ENCODE results near the gene TMEM236.
A peak's percentile ranks its signal among the peaks of the same experiment; 100 is the strongest.

Gene TMEM236

DNA sequence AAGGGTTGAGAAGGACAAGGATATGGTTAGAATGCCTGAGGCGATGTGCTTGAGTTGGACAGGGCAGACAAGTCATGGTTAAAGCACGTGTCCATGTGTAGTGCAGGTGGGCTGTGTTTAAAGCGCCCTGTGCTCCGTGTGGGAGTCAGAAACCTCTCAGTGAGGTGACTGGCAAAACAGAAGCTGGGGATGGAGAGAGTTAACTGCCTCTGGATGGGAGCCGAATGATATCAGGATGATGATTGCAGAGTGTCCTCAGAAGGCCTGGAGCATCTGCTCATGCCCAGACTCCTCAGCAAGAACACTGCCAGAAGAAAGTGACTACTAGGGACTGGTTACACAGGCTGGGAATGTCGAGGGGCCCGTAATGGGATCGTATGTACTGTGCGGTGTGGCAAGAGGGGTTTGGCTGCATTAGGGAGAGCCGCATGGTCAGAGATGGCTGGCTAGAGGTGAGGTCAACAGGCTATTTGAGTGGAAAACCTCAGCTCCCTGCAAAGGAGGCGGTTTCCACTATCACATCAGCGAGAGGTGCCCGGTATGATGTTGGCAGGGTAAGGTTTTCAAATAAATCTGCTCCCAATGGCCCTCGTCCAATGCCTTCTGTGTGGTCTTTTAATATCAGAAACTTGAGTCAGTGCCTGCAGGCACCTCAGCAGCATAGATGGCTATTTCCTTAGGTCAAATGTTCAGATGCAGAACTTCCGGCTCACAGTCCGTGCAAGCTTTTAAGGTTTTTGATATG lies 31.1 kb downstream of the TMEM236 start:
- TF ChIP-seq JUND (IDR thresholded peaks at IDR 0.05; ENCODE audit: low read depth), result no peak
- in situ Hi-C loops (cut with HindIII; ENCODE audit: low pct_unique_long_range_greater_than_20kb, low sequenced_read_pairs), result no loop called here
- DNase-seq (ENCODE audit: low read depth in 1 of 2, low spot score in 1 of 2), result no peak

GRCh38 chr10:17783751-17784150 lies 31.8 kb downstream of the TMEM236 start:
- DNase-seq (ENCODE audit: low read depth in 1 of 2, low spot score in 1 of 2), result no peak
- in situ Hi-C loops (cut with HindIII; ENCODE audit: low pct_unique_long_range_greater_than_20kb, low sequenced_read_pairs), result no loop called here
- no peak for TF ChIP-seq JUND (IDR thresholded peaks at IDR 0.05; ENCODE audit: low read depth)

- in situ Hi-C loops (cut with HindIII; ENCODE audit: low pct_unique_long_range_greater_than_20kb, low sequenced_read_pairs), result no loop called here
- DNase-seq (ENCODE audit: low read depth in 1 of 2, low spot score in 1 of 2), result no peak
- no peak for TF ChIP-seq JUND (IDR thresholded peaks at IDR 0.05; ENCODE audit: low read depth)
These were observed 32.7 kb downstream of the TMEM236 start for GRCh38 chr10:17784688-17785087.

DNA sequence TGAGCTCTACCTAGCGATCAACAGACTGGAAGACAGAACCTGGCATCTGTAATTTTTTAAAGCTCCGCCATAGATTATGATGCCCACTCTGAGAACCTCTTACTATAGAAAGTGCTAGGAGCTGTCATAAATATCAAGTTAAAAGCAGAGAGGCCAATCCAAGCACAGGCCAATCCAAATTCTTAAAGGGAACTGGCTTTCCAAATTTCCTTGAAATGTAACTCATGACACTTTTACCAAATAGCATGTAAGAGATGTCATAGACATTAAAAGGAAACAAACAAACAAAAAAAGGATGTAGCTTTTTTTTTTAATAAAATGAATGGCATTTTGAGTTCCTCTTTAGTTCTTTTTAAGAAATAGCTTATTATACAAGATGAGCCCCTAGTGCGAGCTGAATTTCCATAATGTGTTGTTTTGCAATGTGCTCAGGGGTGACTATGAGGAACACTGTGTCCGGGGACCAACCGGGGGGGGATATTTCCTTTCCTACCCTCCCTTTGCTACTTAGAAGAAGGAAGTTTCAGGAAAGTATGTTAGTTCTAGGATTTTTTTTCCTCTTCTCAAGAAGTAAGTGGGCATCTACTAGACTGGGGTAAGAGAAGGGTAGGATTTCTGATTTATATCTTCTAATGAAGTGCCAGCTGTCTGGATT lies 33.4 kb downstream of the TMEM236 start:
- no peak for DNase-seq (ENCODE audit: low read depth in 1 of 2, low spot score in 1 of 2)
- in situ Hi-C loops (cut with HindIII; ENCODE audit: low pct_unique_long_range_greater_than_20kb, low sequenced_read_pairs), result no loop called here
- no peak for TF ChIP-seq JUND (IDR thresholded peaks at IDR 0.05; ENCODE audit: low read depth)

DNA sequence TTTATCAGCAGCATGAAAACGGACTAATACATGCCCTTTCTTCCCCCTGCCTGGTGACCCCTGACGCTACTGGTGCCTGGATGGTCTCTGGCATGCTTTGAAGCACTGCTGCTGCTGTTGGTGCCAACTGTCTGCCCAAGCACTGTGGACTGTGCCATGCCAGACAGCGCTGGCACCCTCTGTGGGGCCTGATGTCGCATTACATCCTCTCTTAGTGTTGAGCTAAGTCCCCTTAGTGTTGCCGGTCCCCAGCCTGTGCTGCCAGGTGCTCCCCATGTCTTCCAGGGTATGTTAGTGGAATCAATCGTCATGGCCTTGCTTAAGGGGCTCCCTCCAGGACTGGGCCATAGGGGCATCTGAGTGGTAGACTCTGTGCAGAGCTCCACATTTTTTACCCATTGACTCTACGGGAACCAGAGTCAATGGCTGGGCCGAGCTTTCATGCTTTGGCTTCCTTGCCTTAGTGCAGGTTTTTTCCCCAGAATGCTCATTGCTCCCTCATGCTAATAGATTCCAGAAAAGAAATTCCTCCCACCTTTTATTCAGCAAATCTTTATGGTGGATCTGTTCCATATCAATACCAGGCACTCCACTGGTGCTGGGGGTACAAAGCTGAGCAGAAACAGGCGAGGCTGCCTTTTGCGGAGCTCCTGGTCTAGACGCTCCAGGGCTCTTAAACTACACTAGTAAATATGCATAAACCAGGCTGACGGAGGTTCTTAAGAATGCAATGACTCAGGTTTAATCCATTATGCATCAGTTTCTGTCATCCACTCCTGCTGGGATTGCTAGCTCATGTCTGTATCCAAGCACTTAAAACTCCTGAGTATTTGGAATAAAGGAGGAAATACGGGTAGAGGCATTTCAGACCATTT lies 35.3 kb downstream of the TMEM236 start:
- DNase-seq (ENCODE audit: low read depth in 1 of 2, low spot score in 1 of 2), result peak; percentile 23 to 72
- in situ Hi-C loops (cut with HindIII; ENCODE audit: low pct_unique_long_range_greater_than_20kb, low sequenced_read_pairs), result no loop called here
- peak; percentile 48; the same call in 1 of the 2 replicates for TF ChIP-seq JUND (IDR thresholded peaks at IDR 0.05; ENCODE audit: low read depth)

- DNase-seq (ENCODE audit: low read depth in 1 of 2, low spot score in 1 of 2), result no peak
- in situ Hi-C loops (cut with HindIII; ENCODE audit: low pct_unique_long_range_greater_than_20kb, low sequenced_read_pairs), result no loop called here
- TF ChIP-seq JUND (IDR thresholded peaks at IDR 0.05; ENCODE audit: low read depth), result no peak
These were observed 36.6 kb downstream of the TMEM236 start for GRCh38 chr10:17788646-17789045.

DNA sequence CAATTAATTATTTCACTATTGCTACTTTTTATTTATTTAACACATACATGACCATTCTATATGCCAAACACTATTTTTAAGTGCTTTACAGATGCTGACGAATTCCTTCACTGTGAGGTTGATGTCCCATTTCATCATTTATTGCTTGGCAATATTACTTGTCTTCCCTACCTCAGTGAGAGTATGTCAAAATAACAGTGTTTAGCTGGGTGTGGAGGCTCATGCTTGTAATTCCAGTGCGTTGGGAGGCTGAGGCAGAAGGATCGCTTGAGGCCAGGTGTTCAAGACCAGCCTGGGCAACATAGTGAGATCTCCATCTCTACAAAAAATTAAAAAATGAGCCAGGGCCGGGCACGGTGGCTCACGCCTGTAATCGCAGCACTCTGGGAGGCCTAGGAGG lies 37.4 kb downstream of the TMEM236 start:
- no peak for DNase-seq (ENCODE audit: low read depth in 1 of 2, low spot score in 1 of 2)
- in situ Hi-C loops (cut with HindIII; ENCODE audit: low pct_unique_long_range_greater_than_20kb, low sequenced_read_pairs), result no loop called here
- TF ChIP-seq JUND (IDR thresholded peaks at IDR 0.05; ENCODE audit: low read depth), result no peak

DNA sequence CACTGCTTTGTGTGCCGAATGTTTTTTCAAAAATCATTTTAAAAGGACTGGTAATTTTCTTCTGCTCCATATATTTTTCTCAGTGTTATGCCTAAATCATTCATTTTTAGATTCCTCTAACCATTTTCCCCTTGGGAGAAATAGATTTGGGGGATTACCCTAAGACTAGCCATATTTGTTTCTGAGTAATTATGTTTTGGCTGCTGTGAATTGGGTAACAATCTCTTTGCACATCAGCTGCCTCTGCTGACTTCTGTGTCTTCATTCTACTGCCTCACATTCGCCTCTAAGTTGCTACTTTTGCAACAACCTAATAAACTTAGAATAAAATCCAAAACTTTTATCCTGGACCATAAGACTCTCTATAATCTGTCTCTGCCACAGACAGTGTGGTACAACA lies 38.6 kb downstream of the TMEM236 start:
- in situ Hi-C loops (cut with HindIII; ENCODE audit: low pct_unique_long_range_greater_than_20kb, low sequenced_read_pairs), result no loop called here
- DNase-seq (ENCODE audit: low read depth in 1 of 2, low spot score in 1 of 2), result no peak

GRCh38 chr10:17792991-17793390 lies 41.0 kb downstream of the TMEM236 start:
- DNase-seq (ENCODE audit: low read depth in 1 of 2, low spot score in 1 of 2), result no peak
- no peak for TF ChIP-seq JUND (IDR thresholded peaks at IDR 0.05; ENCODE audit: low read depth)
- in situ Hi-C loops (cut with HindIII; ENCODE audit: low pct_unique_long_range_greater_than_20kb, low sequenced_read_pairs), result no loop called here

More for the DNA sequence above, 38.6 kb downstream of the TMEM236 start:
- TF ChIP-seq JUND (IDR thresholded peaks at IDR 0.05; ENCODE audit: low read depth), result no peak

DNA sequence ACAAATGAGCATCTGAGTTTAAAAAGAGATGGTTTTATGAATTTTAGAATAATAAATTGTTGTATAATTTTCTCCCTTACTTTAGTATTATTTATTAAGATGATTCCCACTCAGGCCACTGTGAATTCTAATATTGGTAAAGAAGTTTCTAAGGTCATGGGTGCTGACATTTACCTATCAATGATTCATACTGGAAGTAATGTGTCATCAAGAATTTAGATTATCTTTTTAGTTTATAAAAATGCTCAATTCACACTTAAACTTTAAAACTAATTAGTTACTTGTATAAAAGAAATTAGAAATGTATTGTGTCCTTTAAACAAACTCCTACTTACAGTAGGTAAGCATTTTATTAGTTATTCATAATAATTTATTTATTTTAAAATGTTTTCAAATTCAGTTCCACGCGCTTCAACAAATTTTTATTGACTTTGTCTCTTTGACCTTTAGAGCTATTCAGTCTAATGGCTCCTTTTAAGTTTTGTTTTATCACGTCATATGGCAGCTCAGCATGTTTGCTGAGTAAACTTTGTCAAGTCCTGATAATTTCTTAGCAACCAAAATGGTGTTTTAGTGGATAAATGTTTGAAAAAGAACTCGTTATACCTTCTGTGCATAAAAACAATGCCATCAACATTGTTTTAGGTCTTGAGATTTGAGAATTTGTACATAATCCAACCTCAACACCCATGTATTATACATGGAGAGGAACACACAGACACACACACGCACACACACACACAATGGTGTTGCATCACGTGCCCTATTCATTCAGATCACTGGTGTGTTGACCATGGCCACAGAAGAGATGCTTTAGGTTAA lies 42.0 kb downstream of the TMEM236 start:
- in situ Hi-C loops (cut with HindIII; ENCODE audit: low pct_unique_long_range_greater_than_20kb, low sequenced_read_pairs), result no loop called here
- TF ChIP-seq JUND (IDR thresholded peaks at IDR 0.05; ENCODE audit: low read depth), result no peak

DNA sequence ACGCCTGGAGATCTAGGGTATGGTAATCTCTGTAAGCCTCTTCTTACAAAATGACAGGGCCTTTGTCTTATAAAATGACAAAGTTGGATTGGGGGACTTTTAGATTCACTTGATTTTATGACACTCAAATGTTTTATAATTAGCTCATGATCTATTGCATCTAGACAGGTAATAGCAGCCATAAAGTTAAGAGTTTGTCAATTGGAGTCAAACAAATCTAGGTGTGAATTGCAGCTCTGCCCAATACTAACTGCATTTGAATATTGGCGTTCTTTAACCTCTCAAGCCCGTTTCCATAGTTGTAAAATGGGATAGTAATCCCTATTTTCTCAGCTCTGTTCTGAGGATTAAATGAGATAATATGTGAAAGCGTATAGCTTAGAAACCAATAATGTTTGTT lies 43.1 kb downstream of the TMEM236 start:
- in situ Hi-C loops (cut with HindIII; ENCODE audit: low pct_unique_long_range_greater_than_20kb, low sequenced_read_pairs), result no loop called here
- no peak for TF ChIP-seq JUND (IDR thresholded peaks at IDR 0.05; ENCODE audit: low read depth)
- no peak for DNase-seq (ENCODE audit: low read depth in 1 of 2, low spot score in 1 of 2)

More for the DNA sequence above, 42.0 kb downstream of the TMEM236 start:
- DNase-seq (ENCODE audit: low read depth in 1 of 2, low spot score in 1 of 2), result no peak

Data from T47D (cell line).